GM21526 (cell line): Measurements from ENCODE around the gene OR2T2.
A peak's percentile ranks its signal among the peaks of the same experiment; 100 is the strongest.
"Not testable (repeated sequence)": the region's sequence is repeated elsewhere in the genome, so short reads cannot be mapped to it uniquely, and the experiment has no call there.

Source experiments
- ATAC-seq: cut with Tn5 transposase; IDR thresholded peaks from one replicate; pipeline ENCODE4 v1.9.1; 2021; ENCODE audit warnings: moderate library complexity; ENCODE audit not compliant: unreplicated experiment, low FRiP score

OR2T2 gene, protein sequence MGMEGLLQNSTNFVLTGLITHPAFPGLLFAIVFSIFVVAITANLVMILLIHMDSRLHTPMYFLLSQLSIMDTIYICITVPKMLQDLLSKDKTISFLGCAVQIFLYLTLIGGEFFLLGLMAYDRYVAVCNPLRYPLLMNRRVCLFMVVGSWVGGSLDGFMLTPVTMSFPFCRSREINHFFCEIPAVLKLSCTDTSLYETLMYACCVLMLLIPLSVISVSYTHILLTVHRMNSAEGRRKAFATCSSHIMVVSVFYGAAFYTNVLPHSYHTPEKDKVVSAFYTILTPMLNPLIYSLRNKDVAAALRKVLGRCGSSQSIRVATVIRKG

DNA sequence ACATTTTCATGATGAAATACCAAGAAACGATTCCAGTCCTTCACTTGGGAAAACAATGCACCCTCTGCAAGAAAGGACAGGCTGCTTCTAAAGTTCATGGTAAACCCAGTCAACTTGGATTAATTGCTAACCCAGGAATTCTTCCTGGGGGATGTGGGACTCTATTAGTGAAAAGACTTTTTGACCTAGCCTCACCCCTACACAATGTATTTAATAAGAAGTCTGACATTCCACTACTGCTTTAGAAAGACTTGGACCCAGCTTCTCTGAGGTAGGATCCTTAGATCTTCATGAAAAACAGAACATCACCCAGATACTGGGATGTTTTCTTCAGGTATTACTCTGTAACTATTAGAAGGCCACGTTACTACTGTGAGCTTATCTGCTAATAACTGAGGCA lies at the start of gene OR2T2:
Gene OR2T2 (plus strand): TSS at position 239 of the 400 bp plus-strand sequence. CDS start 7,161 bp downstream, outside the sequence.
- not testable (repeated sequence) for ATAC-seq

DNA sequence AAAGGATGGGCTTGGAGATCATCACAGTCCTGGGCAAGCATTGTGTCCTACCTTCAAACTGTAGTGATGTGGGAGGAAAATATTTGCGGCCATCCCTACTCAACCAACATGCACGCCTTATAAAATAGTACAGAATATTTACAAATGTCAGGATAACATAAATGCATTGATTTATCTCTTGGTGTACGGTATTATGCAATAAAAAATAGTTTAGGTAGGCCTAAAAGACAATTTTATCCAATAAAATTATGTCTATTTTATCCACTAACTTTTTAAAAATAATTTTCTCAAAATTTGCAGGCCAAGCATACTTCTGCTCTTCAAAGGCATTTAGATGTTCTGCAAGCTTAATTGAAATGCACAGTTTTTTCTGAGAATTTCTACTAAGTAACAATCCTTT lies 42.7 kb upstream of the OR2T2 start, which contains the start of gene OR2T1:
Gene OR2T1 (plus strand): TSS at position 301 of the 400 bp plus-strand sequence. CDS start 3,100 bp downstream, outside the sequence.
- no peak for ATAC-seq

DNA sequence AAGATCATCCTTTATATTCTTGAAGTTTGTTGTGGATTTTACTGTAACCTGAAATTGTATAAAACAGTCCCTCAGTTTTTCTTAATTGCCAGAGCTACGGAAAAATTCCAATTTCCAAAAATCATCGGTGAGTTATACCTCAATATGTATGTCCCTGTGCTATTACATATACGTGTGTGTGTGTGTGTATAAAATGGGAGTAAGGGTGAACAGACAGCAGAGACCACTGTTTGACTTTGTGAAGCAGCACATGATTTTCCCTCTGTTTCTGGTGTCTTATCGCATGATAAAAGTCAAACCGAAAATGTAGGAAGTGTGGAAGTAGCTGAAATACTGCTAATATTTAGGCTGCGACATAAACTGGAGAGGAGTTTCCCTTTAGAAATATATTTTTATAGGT lies 41.4 kb upstream of the OR2T2 start:
- no peak for ATAC-seq

DNA sequence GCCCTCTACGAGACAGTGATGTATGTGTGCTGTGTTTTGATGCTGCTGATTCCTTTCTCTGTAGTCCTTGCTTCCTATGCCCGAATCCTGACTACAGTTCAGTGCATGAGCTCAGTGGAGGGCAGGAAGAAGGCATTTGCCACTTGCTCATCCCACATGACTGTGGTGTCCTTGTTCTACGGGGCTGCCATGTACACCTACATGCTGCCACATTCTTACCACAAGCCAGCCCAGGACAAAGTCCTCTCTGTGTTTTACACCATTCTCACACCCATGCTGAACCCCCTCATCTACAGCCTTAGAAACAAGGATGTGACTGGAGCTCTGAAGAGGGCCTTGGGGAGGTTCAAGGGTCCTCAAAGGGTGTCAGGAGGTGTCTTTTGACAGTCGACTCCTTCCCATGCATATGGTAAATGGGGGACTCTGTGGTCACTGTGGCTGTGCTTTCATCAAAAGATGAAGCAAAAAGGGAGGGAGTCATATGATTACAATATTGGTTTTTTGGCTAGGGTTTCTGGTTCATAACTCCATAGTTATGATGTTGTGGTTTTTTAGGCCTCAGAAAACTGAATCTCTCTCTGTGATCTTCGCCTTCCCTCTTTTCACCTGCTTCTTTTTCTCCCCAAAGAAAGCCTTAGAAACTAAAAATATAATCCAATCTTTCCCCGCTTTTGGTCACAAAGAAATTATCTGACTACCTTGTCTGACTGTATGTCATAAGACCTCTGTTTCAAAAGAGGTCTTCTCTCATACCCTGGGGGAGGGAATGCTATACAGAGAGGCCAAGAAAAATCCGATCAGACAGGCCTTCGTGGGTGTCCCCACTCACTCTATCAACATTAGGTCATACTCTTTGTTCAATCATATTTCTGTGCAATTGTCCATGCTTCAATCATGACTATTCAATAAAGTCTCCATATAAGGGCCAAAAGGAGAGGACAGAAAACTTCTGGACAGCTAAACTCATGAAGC lies 38.4 kb upstream of the OR2T2 start:
- no peak for ATAC-seq

DNA sequence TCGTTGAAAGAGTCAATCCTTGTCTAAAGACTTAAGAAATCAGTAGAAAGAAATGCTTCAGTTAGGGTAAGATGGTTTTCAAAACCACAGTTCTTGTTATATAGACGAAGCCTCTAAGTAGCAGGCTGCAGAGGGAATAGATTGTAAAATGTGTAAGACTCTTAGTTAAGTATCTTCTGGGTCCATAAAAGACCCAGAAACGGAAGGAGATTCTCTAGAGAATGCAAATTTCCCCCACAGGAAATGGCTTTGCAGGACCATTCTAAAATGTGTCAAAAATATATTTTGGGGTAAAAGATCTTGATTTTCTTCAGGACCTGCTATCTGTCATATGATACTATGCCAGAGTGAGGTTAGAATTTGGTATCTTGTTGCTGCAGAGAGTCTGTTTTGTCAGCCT lies 29.2 kb upstream of the OR2T2 start:
- ATAC-seq: no peak

DNA sequence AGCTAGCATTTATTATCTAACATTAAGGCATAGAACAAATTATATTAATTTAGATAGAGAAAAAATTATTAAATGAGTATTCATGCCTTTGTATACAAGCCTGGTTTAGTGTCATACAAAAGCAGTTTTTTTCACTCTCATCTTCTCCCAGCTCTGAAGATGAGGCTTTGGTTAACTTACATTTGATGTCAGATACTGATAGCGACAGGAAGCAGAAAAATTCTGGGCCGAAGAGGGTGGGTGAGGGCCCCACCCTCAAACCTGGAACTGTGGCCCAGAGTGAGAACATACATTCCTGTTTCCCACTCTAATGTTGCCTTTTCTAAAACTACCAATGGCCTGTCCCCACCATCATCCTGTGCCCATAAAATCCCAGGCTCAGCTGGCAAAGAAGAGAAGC lies 27.6 kb upstream of the OR2T2 start:
- ATAC-seq: no peak

DNA sequence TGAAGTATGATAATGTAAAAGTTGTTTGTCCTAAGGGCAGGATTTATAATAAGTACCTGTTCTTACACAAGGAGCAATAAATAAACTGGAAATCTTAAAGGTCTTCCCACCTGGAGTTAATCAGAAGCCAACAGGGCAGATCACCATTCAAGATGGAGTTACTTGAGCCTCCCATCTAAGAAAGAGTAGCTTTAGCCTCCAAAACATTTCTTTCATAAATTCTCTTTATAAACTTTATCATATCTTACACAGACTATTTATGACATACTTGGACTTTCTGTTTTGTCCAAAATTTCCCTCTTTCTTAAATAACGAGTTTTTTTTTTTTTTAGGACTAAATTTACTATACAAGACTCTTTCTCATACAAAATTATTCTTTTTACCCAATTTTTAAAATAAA lies 24.1 kb upstream of the OR2T2 start:
- ATAC-seq: no peak

DNA sequence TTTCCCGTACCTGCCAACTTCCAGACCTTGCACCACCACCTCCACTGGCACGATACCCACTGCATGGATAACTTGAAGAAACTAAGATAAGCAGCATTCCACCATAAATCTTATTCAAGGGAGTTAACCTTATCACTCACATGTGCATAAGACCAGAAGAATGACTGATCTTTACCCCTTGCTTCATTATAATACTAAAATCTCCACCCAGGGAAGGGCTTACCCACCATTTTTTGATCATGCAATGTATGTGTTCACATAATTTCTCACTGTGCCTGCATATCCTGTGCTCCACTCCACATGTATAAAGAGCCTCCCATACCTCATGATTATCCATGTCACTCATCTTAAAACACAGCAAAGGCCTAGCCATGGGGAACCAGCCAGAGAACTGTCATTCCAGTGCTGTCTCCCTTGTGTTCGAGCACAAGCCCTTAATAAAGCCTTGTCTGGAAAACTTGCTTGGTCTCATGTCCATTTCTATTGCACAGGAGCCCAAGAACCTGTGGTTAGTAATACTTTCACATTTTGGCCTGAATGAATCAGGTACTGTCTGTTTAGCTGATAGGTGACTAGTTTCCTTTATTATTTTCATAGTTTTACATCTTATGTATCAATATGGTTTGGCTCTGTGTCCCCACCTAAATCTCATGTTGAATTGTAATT lies 17.8 kb upstream of the OR2T2 start:
- ATAC-seq: peak; percentile 32

DNA sequence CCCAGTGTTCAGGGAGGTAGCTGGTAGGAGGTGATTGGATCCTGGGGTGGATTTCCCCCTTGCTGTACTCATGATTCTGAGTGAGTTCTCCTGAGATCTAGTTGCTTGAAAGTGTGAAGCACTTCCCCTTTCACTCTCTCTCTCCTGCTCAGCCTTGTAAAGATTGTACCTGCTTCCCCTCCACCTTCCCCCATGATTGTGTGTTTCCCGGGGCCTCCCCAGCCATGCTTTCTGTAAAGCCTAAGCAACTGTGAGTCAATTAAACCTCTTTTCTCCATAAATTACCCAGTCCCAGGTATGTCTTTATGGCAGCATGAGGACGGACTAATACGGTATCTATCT lies 17.3 kb upstream of the OR2T2 start:
- peak; percentile 94 for ATAC-seq

DNA sequence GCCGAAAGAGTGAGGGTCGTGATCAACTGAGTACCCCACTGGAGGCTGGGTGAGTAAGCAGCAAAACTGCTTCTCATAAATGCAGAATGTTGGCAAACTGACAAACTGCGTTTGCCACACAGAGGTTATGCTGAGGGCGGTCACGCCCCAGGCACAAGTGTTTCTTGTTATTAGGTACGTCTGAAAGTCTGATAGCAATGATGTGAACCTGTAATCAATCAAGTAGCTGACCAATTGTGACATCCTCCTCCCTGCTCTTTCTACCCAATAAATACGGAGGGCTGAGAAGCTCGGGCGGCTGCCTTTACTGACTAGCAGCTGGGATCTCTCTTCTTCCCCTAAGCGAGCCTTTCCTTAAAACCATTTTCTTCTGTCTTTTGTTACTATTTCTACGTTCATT lies 13.8 kb upstream of the OR2T2 start:
- not testable (repeated sequence) for ATAC-seq

DNA sequence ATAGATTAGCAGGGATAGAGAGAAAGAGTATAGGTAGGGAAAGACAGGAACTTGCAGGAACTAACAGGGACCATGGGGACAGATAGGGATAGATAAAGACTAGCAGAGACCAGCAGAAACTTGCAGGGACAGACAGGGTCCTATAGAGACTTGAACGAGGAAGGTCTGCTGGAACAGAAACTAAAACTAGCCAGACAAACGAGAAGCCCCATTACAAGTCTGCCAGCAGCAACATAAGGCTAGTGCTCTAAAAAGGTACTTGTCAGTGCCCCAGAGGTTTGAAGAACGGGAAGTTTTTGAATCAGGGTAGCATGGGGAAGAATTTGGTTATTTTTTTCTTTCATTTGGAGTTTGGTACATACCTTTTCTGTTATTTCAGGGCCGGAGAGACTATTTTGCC lies 13.2 kb upstream of the OR2T2 start:
- peak; percentile 46 for ATAC-seq

DNA sequence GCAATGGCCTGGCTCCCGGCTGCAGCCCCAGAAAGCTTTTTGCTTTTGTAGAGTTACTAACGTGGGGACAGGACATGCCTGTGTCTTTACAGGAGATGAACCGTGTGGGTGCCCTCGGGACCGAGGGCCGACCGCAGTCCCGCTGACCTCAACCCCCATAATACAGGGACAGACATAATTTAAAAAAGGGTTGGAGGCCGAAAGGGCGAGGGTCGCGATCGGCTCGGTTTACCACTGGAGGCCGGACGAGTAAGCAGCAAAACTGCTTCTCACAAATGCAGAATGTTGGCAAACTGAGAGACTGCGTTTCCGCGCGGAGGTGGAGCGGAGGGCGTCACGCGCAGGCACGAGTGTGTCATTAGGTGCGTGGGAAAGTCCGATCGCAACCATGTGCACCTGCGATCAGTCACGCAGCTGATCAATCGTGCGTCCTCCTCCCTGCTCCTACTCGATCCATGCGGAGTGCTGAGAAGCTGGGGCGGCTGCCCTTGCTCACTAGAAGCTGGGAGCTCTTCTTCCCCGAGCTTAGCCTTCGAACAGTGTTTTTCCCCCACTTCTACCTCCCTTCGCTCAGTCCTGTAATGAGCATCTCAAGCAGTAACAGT lies 11.5 kb upstream of the OR2T2 start:
- not testable (repeated sequence) for ATAC-seq

DNA sequence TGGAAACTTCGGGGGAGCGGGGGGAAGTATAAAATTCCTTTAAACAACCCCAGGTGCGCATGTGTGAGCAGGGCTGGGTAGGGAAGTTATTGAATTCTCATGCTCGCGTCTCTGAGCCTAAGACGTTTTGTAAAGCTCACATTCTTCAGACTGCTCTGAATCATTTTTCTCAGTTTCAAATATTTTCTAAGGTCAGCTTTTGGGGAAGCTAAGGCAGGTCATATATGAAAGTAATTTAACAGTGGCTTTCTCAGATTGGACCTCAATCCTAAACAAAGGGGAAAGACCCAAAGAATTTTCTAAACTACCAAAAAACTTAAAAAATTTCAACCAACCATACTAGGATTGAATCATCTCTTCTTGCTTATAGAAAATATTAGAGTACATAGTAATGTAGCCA lies 10.5 kb upstream of the OR2T2 start:
- peak; percentile 35 for ATAC-seq

DNA sequence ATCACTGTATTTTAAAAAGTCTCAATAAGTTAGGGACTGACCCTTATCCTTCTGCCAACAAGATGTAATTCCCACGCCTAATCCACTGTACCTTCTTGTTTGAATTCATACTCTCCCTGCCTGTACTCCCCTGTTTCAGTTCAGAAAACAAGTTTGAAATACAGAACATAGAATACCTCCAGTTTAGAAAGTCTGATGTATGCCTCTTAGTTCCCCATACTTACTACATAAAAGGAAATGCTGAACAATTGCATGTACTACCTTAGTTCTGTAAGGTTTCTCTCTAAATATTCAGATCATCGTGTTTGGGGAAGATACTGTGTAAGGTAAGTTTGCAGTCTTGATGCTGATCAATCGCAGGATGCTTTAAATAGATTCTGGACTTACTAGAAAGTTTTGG lies 9.1 kb upstream of the OR2T2 start:
- ATAC-seq: peak; percentile 64

DNA sequence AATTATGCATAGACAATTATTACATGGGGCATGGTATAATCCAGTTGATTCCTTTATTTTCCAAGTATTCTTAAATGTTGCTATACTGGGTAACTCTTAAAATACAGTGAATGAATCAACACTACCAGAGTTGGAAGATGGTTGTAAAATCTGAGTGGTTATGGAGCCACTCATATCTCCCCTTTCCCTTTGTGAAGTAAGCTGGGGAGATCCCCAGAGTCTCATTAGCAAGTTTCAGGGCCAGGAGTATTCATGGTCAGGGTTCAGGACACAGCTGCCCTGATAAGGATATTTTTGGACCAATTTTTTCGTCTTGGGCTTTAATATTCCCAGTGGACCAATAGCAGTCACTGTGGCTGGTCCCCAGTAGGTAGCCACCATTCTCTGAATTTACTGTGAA lies 6.8 kb upstream of the OR2T2 start:
- ATAC-seq: not testable (repeated sequence)

DNA sequence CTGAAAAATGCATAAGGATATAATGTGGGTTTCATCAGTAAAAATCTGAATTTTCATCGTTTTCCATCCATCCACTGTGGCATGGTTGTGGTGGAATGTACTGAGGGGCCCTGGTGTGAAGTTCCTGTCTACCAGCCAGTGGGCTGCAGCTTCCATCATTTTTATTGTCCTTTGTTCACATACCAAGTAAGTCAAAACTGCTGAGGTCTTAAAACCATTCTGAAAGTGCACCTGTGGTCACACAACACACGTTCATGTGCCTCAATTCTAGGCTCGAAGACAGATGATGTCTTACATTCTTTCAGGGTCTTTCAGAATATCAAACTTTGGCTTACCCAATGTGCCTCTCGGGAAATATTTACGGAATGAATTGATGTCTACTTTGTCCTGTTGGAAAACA lies 6.2 kb upstream of the OR2T2 start:
- not testable (repeated sequence) for ATAC-seq

DNA sequence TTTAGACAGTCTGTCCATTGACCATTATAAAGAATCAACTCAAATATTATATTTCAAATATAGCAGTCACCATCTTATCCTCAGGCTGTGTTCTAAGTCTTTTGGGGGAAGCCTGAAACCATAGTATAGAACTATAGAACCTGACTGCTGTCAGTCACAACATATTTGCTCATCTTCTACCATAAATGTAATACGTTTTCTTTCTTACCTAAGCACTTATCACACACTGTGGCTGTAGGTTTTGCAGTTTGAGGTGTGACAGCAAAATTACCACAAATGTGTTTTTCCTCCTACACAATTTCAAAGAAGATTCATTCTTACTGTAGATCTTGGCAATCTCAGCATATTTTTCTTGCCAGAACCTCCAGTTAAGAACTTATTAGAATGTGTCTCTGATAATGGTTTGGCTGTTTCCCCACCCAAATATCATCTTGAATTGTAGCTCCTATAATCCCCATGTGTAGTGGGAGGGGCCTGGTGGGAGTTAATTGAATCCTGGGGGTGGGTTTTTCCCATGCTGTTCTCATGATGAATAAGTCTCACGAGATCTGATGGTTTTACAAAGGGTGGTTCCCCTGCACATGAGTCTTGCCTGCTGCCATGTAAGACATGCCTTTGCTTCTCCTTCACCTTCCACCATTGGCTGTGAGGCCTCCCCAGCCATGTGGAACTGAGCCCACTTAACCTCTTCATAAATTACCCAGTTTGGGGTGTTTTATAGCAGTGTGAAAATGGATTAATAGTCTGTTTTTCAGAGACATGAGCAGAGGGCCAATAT lies 2.7 kb upstream of the OR2T2 start:
- not testable (repeated sequence) for ATAC-seq

DNA sequence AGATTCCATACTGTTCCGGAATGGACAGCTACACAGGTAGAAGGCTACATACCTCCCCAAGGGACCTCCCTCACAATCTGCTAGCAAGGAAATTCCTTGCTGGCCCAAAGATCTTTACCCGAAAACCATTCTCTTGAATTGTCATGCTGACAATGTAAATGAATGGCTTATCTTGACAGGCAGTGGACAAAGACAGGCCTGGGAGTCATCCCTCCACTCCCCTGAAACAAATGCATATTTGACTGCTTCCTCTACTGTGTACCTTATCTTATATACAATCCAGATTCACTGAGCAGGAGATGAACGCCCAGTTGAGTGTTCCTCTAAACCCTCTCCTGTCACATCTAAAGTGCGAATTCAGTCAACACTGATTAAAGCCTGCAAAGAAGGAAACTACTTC lies 834 bp upstream of the OR2T2 start:
- not testable (repeated sequence) for ATAC-seq

DNA sequence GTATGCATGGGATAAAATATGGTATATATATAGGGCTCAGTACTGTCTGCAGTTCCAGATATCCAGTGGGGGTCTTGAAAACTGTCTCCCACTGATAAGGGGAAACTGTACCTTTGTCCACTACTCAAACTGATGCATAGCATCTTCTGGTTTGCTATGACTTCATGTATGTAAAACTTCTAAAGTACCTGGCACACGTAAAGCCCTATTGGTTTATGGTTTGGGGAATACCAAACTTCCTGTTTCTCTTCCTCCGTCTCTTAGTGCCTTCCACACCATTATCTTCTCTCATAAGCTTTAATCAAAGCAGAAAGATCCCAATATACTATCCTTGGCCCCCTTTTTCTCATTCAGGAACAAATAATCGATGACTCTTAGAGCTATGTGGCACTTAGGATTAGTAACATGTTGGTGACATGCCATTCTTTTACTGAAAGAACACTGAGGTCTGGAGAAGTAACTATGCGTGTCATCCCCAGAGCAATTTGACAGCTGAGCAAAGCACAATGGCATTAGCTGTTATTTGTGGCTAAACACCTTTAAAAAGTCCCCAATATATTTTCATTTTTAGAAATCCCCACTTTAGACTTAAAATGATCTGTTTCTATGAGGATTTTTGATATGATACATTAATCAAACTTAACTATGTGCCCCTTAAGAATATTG lies 3.1 kb downstream of the OR2T2 start:
- peak; percentile 44 for ATAC-seq
